Measurements from ENCODE around the gene CFAP73.

DNA sequence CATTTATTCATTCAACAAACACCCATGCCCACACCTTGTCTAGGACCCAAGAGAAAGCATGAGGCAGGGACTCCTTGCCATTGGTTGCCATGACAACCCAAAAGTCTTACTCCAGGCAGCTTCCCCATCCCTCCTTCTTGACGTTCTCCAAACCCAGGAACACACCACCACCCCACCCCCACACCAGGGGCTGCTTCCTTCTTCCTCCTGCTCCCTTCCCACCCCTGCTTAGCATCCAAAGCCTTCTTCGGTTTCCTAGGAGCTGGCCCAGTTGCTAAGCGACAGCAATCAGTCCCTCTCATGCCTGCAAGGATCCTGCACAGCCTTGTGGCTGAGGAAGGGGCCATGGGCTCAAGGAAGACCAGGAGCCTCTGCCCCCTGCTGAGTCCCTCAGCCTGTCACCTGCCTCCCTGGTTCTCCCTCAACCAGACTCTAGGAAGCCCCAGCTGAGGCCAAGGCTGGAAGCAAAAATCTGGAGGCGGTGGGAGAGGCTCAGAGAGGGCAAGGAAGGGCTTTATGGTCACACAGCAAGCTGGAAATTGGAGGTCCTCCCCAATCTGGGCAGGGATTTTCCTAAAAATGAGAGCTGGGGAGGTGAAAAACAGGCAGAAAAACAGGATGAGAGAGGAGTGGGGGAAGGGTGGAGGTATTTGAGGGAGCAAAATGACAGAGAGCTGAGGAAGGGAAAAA lies 29.4 kb upstream of the CFAP73 start:
- TF ChIP-seq, protein P1, sequence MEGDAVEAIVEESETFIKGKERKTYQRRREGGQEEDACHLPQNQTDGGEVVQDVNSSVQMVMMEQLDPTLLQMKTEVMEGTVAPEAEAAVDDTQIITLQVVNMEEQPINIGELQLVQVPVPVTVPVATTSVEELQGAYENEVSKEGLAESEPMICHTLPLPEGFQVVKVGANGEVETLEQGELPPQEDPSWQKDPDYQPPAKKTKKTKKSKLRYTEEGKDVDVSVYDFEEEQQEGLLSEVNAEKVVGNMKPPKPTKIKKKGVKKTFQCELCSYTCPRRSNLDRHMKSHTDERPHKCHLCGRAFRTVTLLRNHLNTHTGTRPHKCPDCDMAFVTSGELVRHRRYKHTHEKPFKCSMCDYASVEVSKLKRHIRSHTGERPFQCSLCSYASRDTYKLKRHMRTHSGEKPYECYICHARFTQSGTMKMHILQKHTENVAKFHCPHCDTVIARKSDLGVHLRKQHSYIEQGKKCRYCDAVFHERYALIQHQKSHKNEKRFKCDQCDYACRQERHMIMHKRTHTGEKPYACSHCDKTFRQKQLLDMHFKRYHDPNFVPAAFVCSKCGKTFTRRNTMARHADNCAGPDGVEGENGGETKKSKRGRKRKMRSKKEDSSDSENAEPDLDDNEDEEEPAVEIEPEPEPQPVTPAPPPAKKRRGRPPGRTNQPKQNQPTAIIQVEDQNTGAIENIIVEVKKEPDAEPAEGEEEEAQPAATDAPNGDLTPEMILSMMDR (IDR thresholded peaks at IDR 0.05; ENCODE audit: insufficient read depth, low read length, poor library complexity, severe bottlenecking): no peak
- TF ChIP-seq EZH2phosphoT487 (conservative IDR thresholded peaks at IDR 0.05; ENCODE audit: low read length): no peak

Measured in SU-DHL-6 (cell line).